NCI-H2081 (cell line): ENCODE results near the gene PRR33.

ENCODE experiments used
- DNase-seq, 2 experiments: peaks; one replicate each; lab custom pipeline; 2025; lab: John Stamatoyannopoulos, UW

The PRR33 gene

GRCh38 chr11:1847006-1847735, 44.5 kb downstream of the PRR33 start:
- no peak for DNase-seq

- no peak for DNase-seq
Observed at GRCh38 chr11:1846453-1846932, 45.2 kb downstream of the PRR33 start.

GRCh38 chr11:1845561-1846452, 45.9 kb downstream of the PRR33 start:
- DNase-seq, result no peak

GRCh38 chr11:1845095-1845429, 46.6 kb downstream of the PRR33 start:
- DNase-seq, result no peak

- no peak for DNase-seq
Observed at GRCh38 chr11:1844221-1845094, 47.2 kb downstream of the PRR33 start.

- no peak for DNase-seq
Observed at GRCh38 chr11:1843796-1844195, 47.9 kb downstream of the PRR33 start.

- DNase-seq, result no peak
Observed at GRCh38 chr11:1843098-1843473, 48.6 kb downstream of the PRR33 start.

GRCh38 chr11:1842149-1843097, 49.3 kb downstream of the PRR33 start:
- no peak for DNase-seq

- DNase-seq, result no peak
Observed at GRCh38 chr11:1841511-1842148, 50.1 kb downstream of the PRR33 start.

GRCh38 chr11:1840780-1841480, 50.8 kb downstream of the PRR33 start:
- DNase-seq, result no peak

GRCh38 chr11:1839924-1840779, 51.5 kb downstream of the PRR33 start:
- no peak for DNase-seq

GRCh38 chr11:1839204-1839923, 52.3 kb downstream of the PRR33 start:
- DNase-seq, result no peak

GRCh38 chr11:1838426-1839144, 53.1 kb downstream of the PRR33 start, which contains the start of gene TNNI2:
TNNI2 (plus strand) TSS chr11:1838981; CDS start chr11:1839697, 716 bp downstream.
- no peak for DNase-seq
